ENCODE results near the gene SLC37A3. TPM values are rescaled to one million over a fixed set of nuclear protein-coding genes. Genes with fewer than 3 reads are reported as not detected.

SLC37A3 gene
- total RNA-seq, 1 experiment from 2014 or later: 31.9 TPM

DNA sequence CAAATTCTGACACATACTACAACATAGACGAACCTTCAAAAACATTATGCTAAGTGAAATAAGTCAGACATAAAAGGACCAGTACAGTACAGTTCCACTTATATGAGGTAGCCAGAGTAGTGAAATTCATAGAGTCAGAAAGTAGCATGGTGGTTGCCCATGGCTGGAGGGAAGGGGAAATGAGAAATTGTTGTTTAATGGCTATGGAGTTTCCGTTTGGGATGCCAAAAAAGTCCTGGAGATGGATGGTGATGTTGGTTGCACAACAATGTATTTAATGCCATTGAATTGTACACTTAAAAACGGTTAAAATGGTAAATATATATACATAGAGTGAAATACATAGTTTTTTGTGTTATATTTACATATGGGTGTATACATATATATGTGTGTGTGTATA, 2.1 kb upstream of the SLC37A3 start:
- no peak for DNase-seq (ENCODE audit: low spot score)

DNA sequence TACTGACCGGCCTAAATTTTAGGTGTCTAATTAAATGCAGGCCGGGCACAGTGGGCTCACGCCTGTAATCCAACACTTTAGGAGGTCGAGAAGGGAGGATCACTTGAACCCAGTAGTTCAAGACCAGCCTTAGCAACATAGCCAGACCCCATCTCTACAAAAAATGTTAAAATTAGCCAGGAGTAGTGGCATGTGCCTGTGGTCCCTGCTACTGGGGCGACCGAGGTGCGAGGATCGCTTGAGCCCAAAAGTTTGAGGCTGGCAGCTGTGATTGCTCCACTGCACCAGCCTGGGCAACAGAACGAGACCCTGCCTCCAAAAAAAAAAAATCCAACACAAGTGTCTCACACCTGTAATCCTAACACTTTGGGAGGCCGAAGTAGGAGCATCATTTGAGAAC, 491 bp upstream of the SLC37A3 start:
- DNase-seq (ENCODE audit: low spot score): no peak

GRCh38 chr7:140393756-140394306, 4.5 kb downstream of the SLC37A3 start:
- DNase-seq (ENCODE audit: low spot score): no peak

DNA sequence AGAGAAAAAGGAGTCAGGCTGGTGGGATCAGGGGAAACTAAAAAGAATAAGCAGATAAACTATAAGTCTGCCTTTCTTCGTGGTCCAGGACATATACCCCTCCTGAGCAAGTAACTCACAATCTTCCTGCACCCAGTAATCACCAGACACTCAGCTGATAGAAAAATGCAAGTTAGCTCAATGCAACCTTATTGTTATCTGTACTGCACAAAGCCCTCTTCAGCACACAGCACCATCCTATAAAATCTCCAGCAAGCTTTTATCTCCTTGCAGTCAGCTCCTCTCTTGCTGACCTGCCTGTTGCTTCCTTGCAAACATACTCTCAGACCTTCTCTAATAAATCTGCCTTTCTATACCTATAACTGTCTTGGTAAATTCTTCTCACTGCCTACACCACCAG, 6.7 kb downstream of the SLC37A3 start:
- no peak for DNase-seq (ENCODE audit: low spot score)

DNA sequence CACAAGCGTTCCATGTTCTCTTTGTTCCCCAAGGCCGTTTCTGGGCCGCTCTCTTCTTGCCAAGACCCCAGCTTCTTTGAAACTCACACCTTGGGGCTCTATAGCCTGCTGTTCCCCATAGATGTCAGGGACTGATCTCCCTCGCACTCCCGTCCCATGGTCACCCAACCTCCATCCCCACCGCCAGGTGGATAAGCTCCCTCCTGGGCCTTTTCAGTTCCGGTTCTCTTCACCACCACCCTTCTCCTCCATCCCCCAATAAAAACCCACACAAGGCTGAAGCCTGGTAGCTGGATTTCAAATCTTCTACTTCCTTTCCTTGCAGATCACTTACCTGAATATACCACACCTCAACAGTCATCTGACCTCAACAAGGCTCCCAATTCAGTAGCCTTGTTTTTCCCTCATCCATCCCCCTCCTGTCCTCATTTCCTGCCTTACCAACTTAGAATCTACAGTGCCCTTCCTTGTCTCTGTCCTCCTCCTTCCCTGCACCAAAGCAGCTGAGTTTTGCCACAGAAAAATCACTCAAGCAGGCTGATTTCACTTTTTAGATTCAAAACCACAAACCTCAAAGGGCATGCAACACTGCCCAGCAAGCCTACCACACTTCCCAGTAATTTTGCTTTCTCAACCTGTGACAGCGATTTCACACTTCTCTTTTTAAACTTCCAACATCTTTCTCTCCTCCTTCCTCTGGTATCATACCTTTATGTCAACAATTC, 7.7 kb downstream of the SLC37A3 start:
- peak; percentile 65 for DNase-seq (ENCODE audit: low spot score)

DNA sequence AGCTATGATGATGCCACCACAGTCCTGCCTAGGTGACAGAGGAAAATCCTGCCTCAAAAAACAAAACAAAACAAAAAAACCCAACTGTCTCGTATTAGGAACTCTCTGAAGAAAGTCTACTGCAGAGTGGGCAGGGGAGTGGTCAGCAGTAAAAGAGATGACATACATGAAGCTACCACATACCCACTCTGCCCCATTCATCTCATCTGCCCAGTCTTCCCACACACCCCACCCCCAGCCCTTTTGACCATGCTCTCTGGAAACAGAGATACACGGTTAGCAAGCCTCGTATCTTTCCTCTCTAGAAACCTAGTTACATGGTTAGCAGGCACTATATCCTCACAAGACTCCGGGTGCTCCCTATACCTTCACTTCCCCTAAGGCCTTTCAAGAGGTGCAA, 8.3 kb downstream of the SLC37A3 start:
- DNase-seq (ENCODE audit: low spot score): no peak

DNA sequence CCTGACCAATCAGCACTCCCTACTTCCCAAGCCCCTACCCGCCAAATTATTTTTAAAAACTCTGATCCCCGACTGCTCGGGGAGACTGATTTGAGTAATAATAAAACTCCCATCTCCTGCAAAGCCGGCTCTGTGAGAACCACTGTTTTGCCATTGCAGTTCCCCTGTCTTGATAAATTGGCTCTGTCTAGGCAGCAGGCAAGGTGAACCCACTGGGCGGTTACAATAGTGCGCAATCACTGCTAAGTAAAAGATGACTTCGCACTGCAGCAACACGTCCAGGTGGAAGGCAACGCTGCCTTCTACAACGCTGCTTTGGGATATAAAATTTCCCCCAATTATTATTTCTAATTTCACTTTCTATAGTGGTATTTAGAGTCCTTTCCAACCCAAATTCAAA, 8.9 kb downstream of the SLC37A3 start:
- no peak for DNase-seq (ENCODE audit: low spot score)

DNA sequence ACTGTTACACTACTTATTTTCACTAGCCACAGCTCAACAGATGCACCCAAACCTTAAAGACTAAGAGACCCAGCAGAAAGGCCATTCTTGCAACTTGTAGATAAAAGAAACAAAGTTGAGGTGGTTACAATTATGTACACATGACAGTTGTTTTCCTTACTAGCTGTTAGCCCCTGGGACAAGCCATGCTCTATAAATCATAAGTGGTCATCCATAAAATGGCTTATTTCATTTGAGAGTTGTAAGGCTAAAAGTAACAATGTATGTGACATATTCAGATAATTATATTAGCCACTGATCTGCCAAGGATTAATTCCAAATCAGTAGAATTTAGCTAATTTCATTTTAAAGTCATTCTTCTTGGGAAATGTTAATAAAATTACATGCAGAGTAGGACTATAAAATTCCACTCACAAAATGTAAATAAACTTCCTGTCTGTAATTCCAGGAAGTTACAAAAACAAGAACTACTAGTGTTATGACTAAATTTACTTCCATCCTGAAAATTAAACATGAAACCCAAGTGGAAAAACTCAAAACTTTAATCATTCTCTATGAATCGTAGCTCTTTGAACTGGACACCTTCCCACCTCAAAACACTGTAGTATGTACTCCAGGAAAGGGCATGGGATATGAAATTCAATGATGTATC, 13.3 kb downstream of the SLC37A3 start:
- no peak for DNase-seq (ENCODE audit: low spot score)

GRCh38 chr7:140383954-140384713, 14.2 kb downstream of the SLC37A3 start:
- DNase-seq (ENCODE audit: low spot score): no peak

DNA sequence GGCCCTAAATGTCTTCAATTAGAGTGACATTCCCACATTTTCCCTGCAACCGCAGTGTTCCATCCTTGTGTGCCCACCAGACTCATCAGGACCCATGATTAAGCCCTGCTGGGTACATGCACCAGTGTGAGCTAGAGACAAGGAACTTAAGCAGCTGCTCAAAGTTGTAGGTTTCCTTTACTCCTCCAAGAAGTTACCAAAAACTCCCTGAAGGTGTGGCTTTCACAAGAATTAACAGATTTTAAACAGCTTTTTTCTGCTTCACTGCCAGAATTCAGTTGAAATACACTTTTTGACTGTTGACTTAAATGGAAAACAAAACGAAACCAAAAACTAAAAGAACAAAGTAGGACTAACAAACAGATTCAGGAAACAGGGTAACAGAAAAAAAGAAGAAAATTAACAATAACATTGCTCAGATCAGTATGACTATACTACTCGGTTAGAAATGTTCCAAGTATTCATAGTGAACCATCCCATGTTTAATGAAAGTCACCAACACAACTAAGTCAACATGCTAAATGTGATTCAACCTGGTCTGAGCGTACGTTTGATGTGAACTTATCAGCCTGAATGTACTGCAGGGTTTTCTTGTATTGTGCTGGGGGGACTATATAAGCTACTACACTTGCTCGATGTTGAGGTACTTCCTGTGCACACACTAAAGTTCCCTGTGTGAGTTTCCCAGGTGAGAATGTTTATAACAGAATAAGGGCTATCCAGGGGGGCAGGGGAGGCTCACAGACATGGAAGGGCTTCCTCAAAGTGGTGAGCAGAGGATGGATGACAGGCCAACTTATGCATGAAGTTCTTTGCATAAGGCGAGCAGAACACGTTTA, 22.2 kb downstream of the SLC37A3 start:
- DNase-seq (ENCODE audit: low spot score): no peak

- no peak for DNase-seq (ENCODE audit: low spot score)
Measured at GRCh38 chr7:140375323-140375722, 23.0 kb downstream of the SLC37A3 start.

DNA sequence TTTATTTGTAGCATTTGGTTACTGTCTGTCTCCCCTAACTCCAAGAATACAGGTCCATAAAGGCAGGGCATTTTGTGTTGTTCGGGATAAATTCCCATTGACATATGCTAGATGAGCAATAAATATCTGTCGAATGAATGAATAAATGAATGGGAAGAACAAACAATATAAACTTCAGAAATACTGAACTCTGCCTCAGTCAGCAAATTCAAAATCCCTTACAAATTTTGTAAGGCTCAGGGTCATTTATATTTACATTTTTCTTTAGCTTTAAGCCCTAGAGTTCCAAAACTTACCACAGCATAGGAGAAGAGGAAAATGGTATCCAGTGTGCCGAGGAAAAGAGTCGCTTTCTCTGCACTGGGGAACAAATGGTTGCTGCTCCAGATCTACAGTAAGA, 29.0 kb downstream of the SLC37A3 start:
- no peak for DNase-seq (ENCODE audit: low spot score)

- no peak for DNase-seq (ENCODE audit: low spot score)
Measured at GRCh38 chr7:140367528-140367927, 30.8 kb downstream of the SLC37A3 start.

DNA sequence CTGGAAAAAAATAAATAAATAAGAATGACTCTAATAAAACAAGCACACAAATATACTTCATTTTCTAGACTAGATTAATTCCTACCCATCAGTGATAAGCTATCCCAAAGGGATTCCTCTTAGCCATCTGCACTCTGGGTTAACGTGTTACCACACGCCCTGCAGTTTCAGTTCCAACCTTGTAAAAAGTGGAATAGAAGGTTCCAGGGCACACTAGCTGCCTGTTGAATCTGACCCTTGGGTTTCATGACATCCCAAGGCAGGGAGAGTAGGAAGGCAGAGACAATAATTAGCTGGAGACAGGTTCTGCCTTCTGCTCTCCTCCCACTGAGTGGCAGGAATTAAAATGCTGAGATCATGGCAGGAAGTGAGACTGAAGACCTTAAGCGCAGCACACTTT, 33.5 kb downstream of the SLC37A3 start:
- DNase-seq (ENCODE audit: low spot score): no peak

DNA sequence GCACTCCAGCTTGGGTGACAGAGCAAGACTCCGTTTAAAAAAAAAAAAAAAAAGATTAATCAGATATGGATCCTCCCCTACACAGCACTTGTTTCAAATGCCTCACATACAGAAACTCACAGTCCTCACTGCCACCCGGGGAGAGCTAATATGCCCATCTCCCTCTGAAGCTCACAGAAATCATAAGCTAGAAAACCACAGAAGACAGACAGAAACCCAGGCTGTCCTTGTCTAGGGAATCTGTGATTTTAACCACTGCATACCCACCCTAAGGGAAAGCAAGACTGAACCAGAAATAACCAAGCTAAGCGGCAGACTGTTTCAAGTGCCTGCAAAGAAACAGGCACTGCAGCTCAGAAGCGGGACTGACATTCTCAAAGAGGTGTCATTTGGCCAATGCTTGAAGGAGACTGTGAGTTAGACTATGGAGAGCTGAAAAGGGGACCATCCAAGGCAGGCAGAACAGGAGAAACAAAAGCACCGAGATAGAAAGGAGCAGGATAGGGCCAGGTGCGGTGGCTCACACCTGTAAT, 37.6 kb downstream of the SLC37A3 start:
- no peak for DNase-seq (ENCODE audit: low spot score)

DNA sequence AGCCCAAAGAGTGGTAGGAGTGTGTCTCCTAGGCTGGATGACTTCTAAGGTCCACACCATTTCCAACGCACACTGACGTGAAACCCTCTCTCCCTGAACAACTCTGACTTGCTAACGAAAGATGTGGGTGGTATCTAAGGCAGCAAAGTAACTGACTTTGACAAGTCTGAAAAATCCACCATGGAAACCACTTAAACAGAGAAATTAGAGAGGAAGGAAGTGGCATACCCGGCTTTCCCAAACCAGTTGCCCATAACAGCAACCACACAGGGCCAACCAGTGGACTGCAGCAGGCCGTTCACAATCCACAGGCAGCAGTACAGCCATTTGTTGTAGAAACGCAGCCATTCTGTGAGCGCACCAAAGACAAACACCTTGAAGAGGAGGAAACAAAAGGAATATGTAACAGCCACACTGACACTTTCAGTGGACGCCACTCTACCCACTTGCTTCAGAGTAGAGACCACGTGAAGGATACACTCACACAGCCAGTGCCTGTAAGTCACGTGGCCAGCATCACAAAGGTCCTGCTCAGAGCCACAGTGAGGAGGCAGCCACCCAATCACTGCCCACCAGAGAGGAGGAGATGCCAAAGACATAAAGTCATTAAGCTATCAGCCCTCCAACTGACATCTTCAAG, 39.8 kb downstream of the SLC37A3 start:
- no peak for DNase-seq (ENCODE audit: low spot score)

- DNase-seq (ENCODE audit: low spot score): no peak
Measured at GRCh38 chr7:140358024-140358411, 40.3 kb downstream of the SLC37A3 start.

DNA sequence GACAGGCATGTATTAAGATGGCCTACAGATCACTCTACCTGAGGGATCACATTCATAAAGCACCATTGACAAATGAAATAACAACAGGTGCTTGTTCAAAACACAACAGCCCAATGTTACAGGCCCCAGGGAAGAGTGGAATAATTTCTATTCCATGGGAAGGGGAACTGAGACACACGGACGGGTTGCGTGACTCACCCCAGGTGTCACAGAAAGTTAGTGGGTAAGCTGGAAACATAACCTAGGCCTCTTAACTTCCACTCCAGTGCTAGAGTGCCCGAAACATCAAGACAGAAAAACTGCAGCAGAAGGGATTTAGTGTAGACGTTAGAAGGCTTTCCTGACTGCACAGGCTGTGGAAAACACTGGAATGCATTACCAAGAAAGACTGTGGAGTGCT, 48.3 kb downstream of the SLC37A3 start:
- DNase-seq (ENCODE audit: low spot score): no peak

GRCh38 chr7:140349144-140349771, 49.1 kb downstream of the SLC37A3 start:
- no peak for DNase-seq (ENCODE audit: low spot score)

DNA sequence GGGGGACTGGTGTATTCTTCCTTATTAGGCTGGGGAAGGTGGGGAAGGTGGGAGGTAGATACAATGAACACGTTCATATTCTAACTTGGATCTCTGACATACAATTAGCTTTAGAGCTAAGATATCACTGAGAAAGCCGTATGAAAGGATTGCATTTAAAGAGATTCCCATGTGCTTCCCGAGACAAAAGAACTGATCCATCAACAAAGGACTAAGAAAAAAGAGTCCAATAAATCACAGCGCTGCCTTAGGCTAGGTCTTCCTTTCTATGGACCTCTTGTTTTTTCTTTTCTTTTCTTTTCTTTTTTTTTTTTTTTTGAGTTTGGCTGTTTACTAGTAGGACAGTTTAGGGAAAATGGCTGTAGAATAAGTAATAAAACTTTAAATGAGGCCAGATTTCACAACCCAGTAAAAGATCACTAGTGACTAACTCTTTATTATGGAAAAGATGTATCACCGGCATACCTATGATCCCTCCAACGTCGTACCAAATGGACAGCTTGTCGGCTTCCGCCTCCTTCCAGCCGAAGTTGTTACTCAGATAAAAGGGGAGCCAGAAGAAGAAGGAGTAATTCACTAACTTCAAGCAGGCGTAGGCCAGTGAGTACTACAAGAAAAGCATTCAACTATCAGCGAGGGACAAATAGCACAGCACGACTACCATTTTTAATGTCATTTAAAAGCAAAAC, 50.0 kb downstream of the SLC37A3 start:
- DNase-seq (ENCODE audit: low spot score): no peak
